Neuronal stem cell (in vitro differentiated cells): ENCODE data around the gene SCCPDH.

Experiments used
- DNase-seq: peaks from one replicate; pipeline ENCODE4 v3.0.0-alpha.2; 2013; ENCODE audit warnings: low spot score
- H2AFZ ChIP-seq: one replicate; pipeline ENCODE4 v1.6.1; 2013; ENCODE audit warnings: mild to moderate bottlenecking, low read length, inconsistent platforms
- H2AK5ac ChIP-seq: 2 replicates; pipeline ENCODE4 v1.6.1; 2013; ENCODE audit warnings: low read depth, mild to moderate bottlenecking, inconsistent platforms, low read length, moderate library complexity, mixed read lengths
- H2BK120ac ChIP-seq: 2 replicates; pipeline ENCODE4 v1.6.1; 2013; ENCODE audit warnings: low read depth, mild to moderate bottlenecking, inconsistent platforms, low read length, moderate library complexity, mixed read lengths
- H2BK12ac ChIP-seq: one replicate; pipeline ENCODE4 v1.6.1; 2013; ENCODE audit warnings: low read length, inconsistent platforms
- H2BK15ac ChIP-seq: 2 replicates; pipeline ENCODE4 v1.6.1; 2013; ENCODE audit warnings: mild to moderate bottlenecking, low read length, inconsistent platforms, mixed read lengths
- H2BK5ac ChIP-seq: one replicate; pipeline ENCODE4 v1.6.1; 2013; ENCODE audit warnings: inconsistent platforms, mild to moderate bottlenecking, low read length, moderate library complexity
- H3K14ac ChIP-seq: one replicate; pipeline ENCODE4 v1.6.1; 2013; ENCODE audit warnings: low read length, inconsistent platforms
- H3K18ac ChIP-seq: 2 replicates; pipeline ENCODE4 v1.6.1; 2013; ENCODE audit warnings: low read length, inconsistent platforms
- H3K23ac ChIP-seq: 2 replicates; pipeline ENCODE4 v1.6.1; 2013; ENCODE audit warnings: low read depth, mild to moderate bottlenecking, mixed read lengths, low read length, inconsistent platforms; ENCODE audit not compliant: poor library complexity
- H3K27ac ChIP-seq: replicated peaks from 3 replicates; pipeline ENCODE4 v1.5.1; 2013; ENCODE audit warnings: low read length, inconsistent platforms
- H3K27me3 ChIP-seq, 3 experiments: 2 replicates each; pipeline ENCODE4 v1.6.1; 2013; ENCODE audit warnings: low read length in 3 of 3, mild to moderate bottlenecking in 2 of 3, inconsistent platforms in 1 of 3, low read depth in 1 of 3, mixed read lengths in 1 of 3, moderate library complexity in 1 of 3; ENCODE audit not compliant: control insufficient read depth in 3 of 3, insufficient read depth in 3 of 3
- H3K36me3 ChIP-seq, 2 donors: replicated peaks in 1 of 2; 2 replicates each; pipeline ENCODE4 v1.6.1; 2013; ENCODE audit warnings: low read length in 2 of 2; ENCODE audit not compliant: control insufficient read depth in 2 of 2, insufficient read depth in 2 of 2
- H3K4ac ChIP-seq: 2 replicates; pipeline ENCODE4 v1.6.1; 2013; ENCODE audit warnings: inconsistent platforms, mild to moderate bottlenecking, low read length, moderate library complexity
- H3K4me1 ChIP-seq, 2 donors: 1 replicate in 1 of 2; 2 replicates in 1 of 2; pipeline ENCODE4 v1.6.1; 2013; ENCODE audit warnings: low read length in 2 of 2, low read depth in 1 of 2; ENCODE audit not compliant: control insufficient read depth in 2 of 2, insufficient read depth in 1 of 2
- H3K4me2 ChIP-seq: one replicate; pipeline ENCODE4 v1.6.1; 2013; ENCODE audit warnings: mild to moderate bottlenecking, low read length, inconsistent platforms; ENCODE audit not compliant: insufficient read depth, poor library complexity, severe bottlenecking
- H3K4me3 ChIP-seq, 2 donors: 2 replicates each; pipeline ENCODE4 v1.5.1; 2013; ENCODE audit warnings: low read length in 2 of 2, mild to moderate bottlenecking in 2 of 2, inconsistent platforms in 1 of 2, moderate library complexity in 1 of 2
- H3K79me1 ChIP-seq: one replicate; pipeline ENCODE4 v1.6.1; 2013; ENCODE audit warnings: low read depth, mild to moderate bottlenecking, inconsistent platforms, low read length, moderate library complexity
- H3K9ac ChIP-seq: one replicate; pipeline ENCODE4 v1.6.1; 2013; ENCODE audit warnings: mild to moderate bottlenecking, low read depth, low read length, inconsistent platforms; ENCODE audit not compliant: poor library complexity
- H3K9me3 ChIP-seq, 2 donors: replicated peaks in 1 of 2; 2 replicates each; pipeline versions ENCODE3 to v1.6.1; 2013; ENCODE audit warnings: low read length in 2 of 2, mild to moderate bottlenecking in 2 of 2, inconsistent platforms in 1 of 2, low read depth in 1 of 2, mixed read lengths in 1 of 2, moderate library complexity in 1 of 2; ENCODE audit not compliant: control insufficient read depth in 2 of 2, insufficient read depth in 1 of 2
- H4K8ac ChIP-seq: one replicate; pipeline ENCODE4 v1.6.1; 2013; ENCODE audit warnings: low read depth, mild to moderate bottlenecking, inconsistent platforms, low read length, moderate library complexity
- H4K91ac ChIP-seq: one replicate; pipeline ENCODE4 v1.6.1; 2013; ENCODE audit warnings: low read length, low read depth, mild to moderate bottlenecking, inconsistent platforms; ENCODE audit not compliant: poor library complexity
- WGBS, 2 donors: extraction: QIAGEN DNeasy Blood & Tissue Kit; methylation state at CpG; one replicate each; pipeline ENCODE4 v1.1.7; 2013; ENCODE audit warnings: missing lambda C conversion rate in 2 of 2, mixed read lengths in 1 of 2; ENCODE audit not compliant: insufficient read length in 2 of 2, insufficient replicate concordance in 1 of 2; ENCODE audit errors: extremely low coverage in 2 of 2; 5-methylcytosine and 5-hydroxymethylcytosine counted together

The SCCPDH gene

DNA sequence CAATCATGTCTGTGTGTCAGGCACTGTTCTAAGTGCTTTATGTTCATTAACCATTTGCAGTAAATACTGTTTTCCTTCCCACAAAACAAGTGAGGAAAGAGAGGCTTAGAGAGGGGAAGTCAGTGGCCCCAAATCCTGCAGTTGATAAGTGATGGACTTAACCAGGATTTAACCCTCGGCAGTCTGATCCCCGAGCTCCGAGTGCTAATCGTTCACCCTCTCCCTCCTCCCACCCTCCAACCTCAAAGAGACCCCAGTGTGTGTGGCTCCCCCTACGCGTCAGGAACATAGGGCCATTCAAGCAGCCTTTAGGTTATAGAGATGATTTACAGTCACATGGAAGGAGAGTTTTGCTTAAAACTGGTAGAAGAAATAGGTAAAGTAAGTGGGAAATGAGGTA is 47.2 kb downstream of the SCCPDH start:
- no peak overlapping the region for H3K4me3 ChIP-seq
- H3K27ac ChIP-seq: no peak overlapping the region
- no peak overlapping the region for H2AK5ac ChIP-seq
- H2BK12ac ChIP-seq: no peak overlapping the region
- no peak overlapping the region for H2BK120ac ChIP-seq
- no peak overlapping the region for H2BK5ac ChIP-seq
- H4K91ac ChIP-seq: no peak overlapping the region
- H3K79me1 ChIP-seq: no peaks in the 10 kb centered on the region
- no peak overlapping the region for H3K4ac ChIP-seq
- no CpG with 5 or more reads among the region's 6 CpGs for WGBS, 2 donors
- H3K9me3 ChIP-seq: no peaks in the 10 kb centered on the region
- H3K36me3 ChIP-seq: peaks cover 12 to 93% of the 10 kb centered on the region in 2 donors
- no peak overlapping the region for H3K4me2 ChIP-seq
- no peaks in the 10 kb centered on the region for H3K4me1 ChIP-seq
- H3K18ac ChIP-seq: no peak overlapping the region
- no peak overlapping the region for H2BK15ac ChIP-seq
- no peak for DNase-seq
- no peak overlapping the region for H3K23ac ChIP-seq
- H4K8ac ChIP-seq: no peak overlapping the region
- no peak overlapping the region for H3K14ac ChIP-seq
- H3K9ac ChIP-seq: no peak overlapping the region
- H2AFZ ChIP-seq: no peak overlapping the region
- H3K27me3 ChIP-seq: no peaks in the 10 kb centered on the region

DNA sequence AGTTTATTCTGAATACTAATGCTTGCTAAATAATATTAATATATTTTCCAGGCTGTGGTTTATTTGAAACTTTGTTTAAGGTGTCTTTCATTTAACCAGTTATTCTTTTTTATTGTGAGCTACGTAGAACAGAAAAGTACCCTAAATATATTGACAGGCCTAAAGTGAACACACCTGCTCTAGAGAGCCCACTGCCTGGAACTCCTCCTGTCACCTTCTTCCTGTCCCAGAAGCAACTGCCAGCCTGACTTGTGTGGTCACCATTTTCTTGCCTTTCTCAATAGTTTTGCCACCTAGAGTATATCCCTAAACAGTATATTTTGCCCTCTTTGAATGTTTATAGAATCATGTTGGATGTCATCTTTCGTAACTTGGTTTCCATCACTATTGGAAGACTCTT is 48.5 kb downstream of the SCCPDH start:
- H3K27ac ChIP-seq: no peak overlapping the region
- H2BK120ac ChIP-seq: no peak overlapping the region
- H2AK5ac ChIP-seq: no peak overlapping the region
- DNase-seq: no peak
- no peak overlapping the region for H3K4me3 ChIP-seq
- H3K18ac ChIP-seq: no peak overlapping the region
- H3K79me1 ChIP-seq: no peaks in the 10 kb centered on the region
- H4K8ac ChIP-seq: no peak overlapping the region
- no peak overlapping the region for H3K23ac ChIP-seq
- no peak overlapping the region for H3K9ac ChIP-seq
- no peak overlapping the region for H3K4me2 ChIP-seq
- H3K4me1 ChIP-seq: no peaks in the 10 kb centered on the region
- H2BK5ac ChIP-seq: no peak overlapping the region
- no peak overlapping the region for H2AFZ ChIP-seq
- no peak overlapping the region for H2BK15ac ChIP-seq
- H3K9me3 ChIP-seq: no peaks in the 10 kb centered on the region
- no CpG with 5 or more reads among the region's 2 CpGs for WGBS, 2 donors
- H4K91ac ChIP-seq: no peak overlapping the region
- no peak overlapping the region for H2BK12ac ChIP-seq
- peaks cover 12 to 93% of the 10 kb centered on the region in 2 donors for H3K36me3 ChIP-seq
- no peak overlapping the region for H3K14ac ChIP-seq
- H3K27me3 ChIP-seq: no peaks in the 10 kb centered on the region
- no peak overlapping the region for H3K4ac ChIP-seq

GRCh38 chr1:246773213-246773641 is 49.0 kb downstream of the SCCPDH start:
- Histone ChIP-seq H2BK120ac (no peak overlapping the region), H3K79me1 (no peaks in the 10 kb centered on the region), H3K27ac (no peak overlapping the region), H3K36me3 (peaks cover 12 to 91% of the 10 kb centered on the region in 2 donors), H3K4ac (no peak overlapping the region), H3K4me2 (no peak overlapping the region), H4K8ac (no peak overlapping the region), H3K27me3 (no peaks in the 10 kb centered on the region), H2BK5ac (no peak overlapping the region), H2AK5ac (no peak overlapping the region), H3K9ac (no peak overlapping the region), H2AFZ (no peak overlapping the region), H4K91ac (no peak overlapping the region), H3K23ac (no peak overlapping the region), H2BK15ac (no peak overlapping the region), H3K14ac (no peak overlapping the region), H3K9me3 (no peaks in the 10 kb centered on the region), H3K4me3 (no peak overlapping the region), H3K4me1 (no peaks in the 10 kb centered on the region), H2BK12ac (no peak overlapping the region), H3K18ac (no peak overlapping the region)
- no peak for DNase-seq
- WGBS, 2 donors: no CpG with 5 or more reads among the region's 4 CpGs

DNA sequence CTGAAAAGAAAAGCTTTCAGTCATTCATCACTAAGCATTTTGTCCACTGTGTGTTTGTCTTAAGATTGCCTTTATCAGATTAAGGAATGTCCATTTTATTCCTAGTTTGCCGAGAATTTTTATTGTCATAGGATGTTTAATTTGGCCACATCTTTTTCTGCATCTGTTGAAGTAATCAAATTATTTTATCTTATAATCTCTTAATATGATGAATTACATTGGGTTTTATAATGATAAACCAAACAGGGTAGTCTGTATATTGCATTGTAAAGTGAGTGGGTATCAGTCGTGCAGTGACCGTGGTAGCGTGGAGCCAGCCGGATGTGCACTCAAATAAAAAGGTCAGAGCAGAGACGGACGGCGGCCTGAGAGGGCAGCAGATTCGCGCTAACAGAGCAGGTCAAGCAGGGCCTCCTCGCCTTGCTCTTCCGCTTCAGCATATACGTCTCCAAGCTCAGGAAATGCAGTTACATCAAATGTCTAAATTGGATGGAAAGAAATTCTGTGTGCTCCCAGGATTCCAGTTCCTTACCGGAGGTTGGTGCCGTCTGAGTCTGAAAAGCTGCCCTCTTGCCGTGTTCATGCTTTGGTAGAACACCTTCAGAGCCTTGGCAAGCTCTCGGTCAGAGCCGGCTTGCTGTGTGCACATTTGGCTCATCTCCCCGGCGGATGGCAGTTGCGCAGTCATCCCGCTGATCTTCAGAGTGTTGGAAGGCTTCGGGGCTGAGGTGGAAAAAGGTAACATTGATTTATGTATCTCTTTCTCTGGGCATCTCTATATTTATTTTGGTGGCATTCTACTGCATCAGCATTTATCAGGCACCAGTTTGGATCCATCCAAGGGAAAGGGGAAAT is 51.5 kb downstream of the SCCPDH start:
- Histone ChIP-seq H2BK5ac (no peak overlapping the region), H3K79me1 (no peaks in the 10 kb centered on the region), H2BK15ac (no peak overlapping the region), H3K14ac (no peak overlapping the region), H3K4ac (no peak overlapping the region), H3K4me2 (no peak overlapping the region), H2AK5ac (no peak overlapping the region), H2AFZ (no peak overlapping the region), H3K4me1 (peaks cover 0 to 3% of the 10 kb centered on the region in 2 donors), H4K91ac (no peak overlapping the region), H3K23ac (no peak overlapping the region), H3K4me3 (no peak overlapping the region), H3K9me3 (no peaks in the 10 kb centered on the region), H4K8ac (no peak overlapping the region), H3K27me3 (no peaks in the 10 kb centered on the region), H3K9ac (no peak overlapping the region), H3K27ac (no peak overlapping the region), H2BK120ac (no peak overlapping the region), H3K18ac (no peak overlapping the region), H3K36me3 (peaks cover 8 to 93% of the 10 kb centered on the region in 2 donors), H2BK12ac (no peak overlapping the region)
- WGBS, 2 donors: no CpG with 5 or more reads among the region's 23 CpGs
- DNase-seq: no peak
